ENCODE data around the gene NOBOX. TPM values are rescaled to one million over a fixed set of nuclear protein-coding genes. Genes with fewer than 3 reads are reported as not detected.

Gene NOBOX
- total RNA-seq, 2 donors from 2014 or later = not detected

DNA sequence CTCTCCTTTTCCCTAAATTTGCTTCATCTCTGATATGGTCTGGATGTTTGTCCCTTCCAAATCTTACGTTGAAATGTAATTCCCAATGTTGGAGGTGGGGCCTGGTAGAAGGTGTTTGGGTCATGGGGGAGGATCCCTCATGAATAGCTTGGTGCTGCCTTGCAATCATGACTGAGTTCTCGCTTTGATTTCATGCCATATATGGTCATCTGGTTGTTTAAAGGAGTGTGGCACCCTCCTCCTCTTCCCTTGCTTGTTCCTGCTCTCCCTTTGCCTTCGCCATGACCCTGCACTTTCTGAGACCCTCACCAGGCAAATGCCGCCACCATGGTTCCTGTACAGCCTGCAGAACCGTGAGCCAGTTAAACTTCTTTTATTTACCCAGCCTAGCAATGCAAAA lies 14.5 kb downstream of the NOBOX start:
- Histone ChIP-seq H3K27me3 (replicated peaks; ENCODE audit: insufficient read depth) (no peaks in the 10 kb centered on the region), H3K4me1 (replicated peaks) (peaks cover 7% of the 10 kb centered on the region), H3K27ac (peak overlapping the region in 1 of 2 donors; percentile 88), H3K36me3 (no peaks in the 10 kb centered on the region), H3K4me3 (no peak overlapping the region), H3K9me3 (no peaks in the 10 kb centered on the region)
- intact Hi-C loops (cut with DNase I) = no loop called here
- WGBS = 88% methylated on average over 5 of the region's 5 CpGs
- DNase-seq (ENCODE audit: low spot score) = no peak
- TF ChIP-seq, protein P1, sequence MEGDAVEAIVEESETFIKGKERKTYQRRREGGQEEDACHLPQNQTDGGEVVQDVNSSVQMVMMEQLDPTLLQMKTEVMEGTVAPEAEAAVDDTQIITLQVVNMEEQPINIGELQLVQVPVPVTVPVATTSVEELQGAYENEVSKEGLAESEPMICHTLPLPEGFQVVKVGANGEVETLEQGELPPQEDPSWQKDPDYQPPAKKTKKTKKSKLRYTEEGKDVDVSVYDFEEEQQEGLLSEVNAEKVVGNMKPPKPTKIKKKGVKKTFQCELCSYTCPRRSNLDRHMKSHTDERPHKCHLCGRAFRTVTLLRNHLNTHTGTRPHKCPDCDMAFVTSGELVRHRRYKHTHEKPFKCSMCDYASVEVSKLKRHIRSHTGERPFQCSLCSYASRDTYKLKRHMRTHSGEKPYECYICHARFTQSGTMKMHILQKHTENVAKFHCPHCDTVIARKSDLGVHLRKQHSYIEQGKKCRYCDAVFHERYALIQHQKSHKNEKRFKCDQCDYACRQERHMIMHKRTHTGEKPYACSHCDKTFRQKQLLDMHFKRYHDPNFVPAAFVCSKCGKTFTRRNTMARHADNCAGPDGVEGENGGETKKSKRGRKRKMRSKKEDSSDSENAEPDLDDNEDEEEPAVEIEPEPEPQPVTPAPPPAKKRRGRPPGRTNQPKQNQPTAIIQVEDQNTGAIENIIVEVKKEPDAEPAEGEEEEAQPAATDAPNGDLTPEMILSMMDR (IDR thresholded peaks at IDR 0.05) = no peak
- TF ChIP-seq POLR2A (IDR thresholded peaks at IDR 0.05) (no peak), POLR2AphosphoS5 (IDR thresholded peaks at IDR 0.05) (no peak)

DNA sequence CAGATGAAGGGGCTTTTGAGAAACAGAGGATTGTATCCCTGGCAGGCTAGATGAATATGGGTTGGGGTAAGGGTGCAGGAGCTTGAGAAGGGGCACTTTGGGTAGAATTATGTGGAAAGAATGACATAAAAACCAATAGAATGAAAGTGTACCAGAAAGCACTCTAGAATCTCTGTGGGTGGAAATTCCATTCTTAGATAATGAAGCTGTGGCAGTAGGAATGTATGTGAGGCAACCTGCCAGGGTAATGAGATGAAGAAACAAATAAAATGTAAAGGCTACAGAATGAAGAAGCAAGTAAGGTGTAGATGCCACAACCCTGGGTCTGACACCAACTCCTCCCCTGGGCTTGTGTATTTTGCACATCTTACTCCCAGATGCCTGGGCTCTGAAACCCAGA lies 16.8 kb downstream of the NOBOX start:
- no peak for DNase-seq (ENCODE audit: low spot score)
- no peaks in the 10 kb centered on the region for H3K27me3 ChIP-seq (replicated peaks; ENCODE audit: insufficient read depth)
- H3K4me3 ChIP-seq = no peak overlapping the region
- no peak overlapping the region for H3K27ac ChIP-seq
- H3K4me1 ChIP-seq (replicated peaks) = peaks cover 7% of the 10 kb centered on the region
- TF ChIP-seq POLR2AphosphoS5 (IDR thresholded peaks at IDR 0.05) (no peak), POLR2A (IDR thresholded peaks at IDR 0.05) (no peak)
- TF ChIP-seq, protein P1 (IDR thresholded peaks at IDR 0.05) = no peak
- intact Hi-C loops (cut with DNase I) = no loop called here
- no peaks in the 10 kb centered on the region for H3K36me3 ChIP-seq
- no peaks in the 10 kb centered on the region for H3K9me3 ChIP-seq

DNA sequence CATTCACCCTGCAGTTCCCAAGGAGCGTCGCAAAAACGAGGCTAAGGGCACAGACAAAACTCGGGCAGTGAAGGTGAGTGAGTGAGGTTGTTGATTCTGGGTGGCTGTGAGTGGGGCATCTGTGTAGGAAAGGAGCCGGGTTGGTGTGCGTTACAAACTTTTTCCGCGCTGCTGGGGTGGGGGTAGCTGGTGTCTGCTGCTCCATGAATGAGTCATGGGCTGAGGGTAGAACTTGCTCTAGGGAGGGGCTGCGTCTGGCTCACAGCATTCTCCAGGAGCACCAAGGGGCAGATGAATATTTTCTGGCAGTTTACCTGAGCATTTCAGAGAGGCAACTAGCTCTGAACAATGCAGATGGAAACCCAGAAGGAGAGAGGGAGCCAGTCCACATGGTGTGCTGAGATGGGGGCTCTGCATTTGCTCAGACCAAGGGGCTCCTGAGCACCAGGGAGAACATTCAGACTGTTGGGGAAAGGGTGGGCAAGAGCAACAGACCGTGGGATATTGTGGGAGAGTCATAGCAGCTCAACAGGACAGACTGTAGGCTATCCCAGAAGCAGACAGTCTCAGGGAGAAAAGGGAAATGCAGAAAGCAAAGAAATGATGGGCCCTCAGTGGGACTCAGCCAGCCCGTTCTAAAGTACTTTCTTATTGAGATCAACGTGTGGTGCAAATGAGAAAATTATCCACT lies 18.8 kb downstream of the NOBOX start:
- no peak for DNase-seq (ENCODE audit: low spot score)
- Histone ChIP-seq H3K4me1 (replicated peaks) (no peaks in the 10 kb centered on the region), H3K27ac (no peak overlapping the region), H3K27me3 (replicated peaks; ENCODE audit: insufficient read depth) (no peaks in the 10 kb centered on the region), H3K36me3 (peaks cover 0 to 3% of the 10 kb centered on the region in 2 donors), H3K9me3 (no peaks in the 10 kb centered on the region), H3K4me3 (no peak overlapping the region)
- TF ChIP-seq POLR2A (IDR thresholded peaks at IDR 0.05) (no peak), POLR2AphosphoS5 (IDR thresholded peaks at IDR 0.05) (no peak)
- TF ChIP-seq, protein P1 (IDR thresholded peaks at IDR 0.05) = no peak
- 49% methylated on average over 12 of the region's 12 CpGs for WGBS
- intact Hi-C loops (cut with DNase I) = no loop called here

DNA sequence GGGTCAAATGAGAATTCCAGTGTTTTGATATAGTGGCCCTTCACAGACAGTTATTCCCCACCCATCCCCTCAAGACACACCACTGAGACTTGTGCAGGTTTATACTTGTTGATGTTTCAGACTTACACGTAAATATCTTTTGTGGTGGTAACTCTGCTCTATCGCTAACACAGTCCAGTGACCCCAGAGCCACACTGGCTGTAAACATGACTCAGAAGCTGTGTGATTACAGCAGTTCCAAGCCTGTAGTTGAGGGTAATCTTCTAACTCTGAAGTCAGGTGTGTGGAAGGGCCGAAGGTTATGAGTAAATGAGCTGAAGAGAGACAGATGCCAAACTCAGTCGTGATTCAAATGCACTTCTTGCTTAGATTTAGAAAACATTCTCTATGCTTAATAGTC lies 19.4 kb downstream of the NOBOX start:
- intact Hi-C loops (cut with DNase I) = no loop called here
- no peaks in the 10 kb centered on the region for H3K4me1 ChIP-seq (replicated peaks)
- H3K27me3 ChIP-seq (replicated peaks; ENCODE audit: insufficient read depth) = no peaks in the 10 kb centered on the region
- TF ChIP-seq POLR2A (IDR thresholded peaks at IDR 0.05) (no peak), POLR2AphosphoS5 (IDR thresholded peaks at IDR 0.05) (no peak)
- TF ChIP-seq, protein P1 (IDR thresholded peaks at IDR 0.05) = no peak
- no peaks in the 10 kb centered on the region for H3K9me3 ChIP-seq
- no peak for DNase-seq (ENCODE audit: low spot score)
- 61% methylated on average over 4 of the region's 4 CpGs for WGBS
- H3K27ac ChIP-seq = no peak overlapping the region
- H3K4me3 ChIP-seq = no peak overlapping the region
- H3K36me3 ChIP-seq = peaks cover 0 to 7% of the 10 kb centered on the region in 2 donors

DNA sequence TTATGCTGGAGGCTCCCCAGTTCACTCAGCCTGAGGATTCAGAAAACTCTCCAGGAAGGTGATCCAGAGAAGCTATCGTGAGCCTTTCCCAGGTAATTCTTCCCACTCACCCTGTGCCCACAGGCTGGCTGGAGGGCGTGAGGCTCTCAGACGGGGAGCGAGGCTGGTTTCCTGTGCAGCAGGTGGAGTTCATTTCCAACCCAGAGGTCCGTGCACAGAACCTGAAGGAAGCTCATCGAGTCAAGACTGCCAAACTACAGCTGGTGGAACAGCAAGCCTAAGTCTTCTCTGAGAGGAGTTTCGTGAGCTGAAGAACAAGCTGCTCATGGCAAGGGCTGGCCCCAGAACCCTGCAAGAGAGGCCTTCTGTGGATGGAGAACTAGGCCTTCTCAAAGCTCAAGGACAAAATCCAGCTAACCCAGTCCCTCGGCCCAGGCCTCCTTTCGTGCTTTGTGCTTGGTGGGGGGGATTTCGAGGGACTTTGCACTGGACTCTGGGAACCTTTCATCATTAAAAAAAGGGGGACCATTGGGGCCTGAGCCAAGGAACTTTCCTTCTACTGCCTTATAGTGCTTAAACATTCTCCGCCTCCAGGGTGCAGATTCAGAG lies 23.6 kb downstream of the NOBOX start:
- DNase-seq (ENCODE audit: low spot score) = no peak
- intact Hi-C loops (cut with DNase I) = no loop called here
- no peak for TF ChIP-seq POLR2A (IDR thresholded peaks at IDR 0.05)
- TF ChIP-seq, protein P1 (IDR thresholded peaks at IDR 0.05) = no peak
- no peak for TF ChIP-seq POLR2AphosphoS5 (IDR thresholded peaks at IDR 0.05)
- Histone ChIP-seq H3K36me3 (peaks cover 0 to 7% of the 10 kb centered on the region in 2 donors), H3K4me3 (no peak overlapping the region), H3K4me1 (replicated peaks) (no peaks in the 10 kb centered on the region), H3K27ac (no peak overlapping the region), H3K27me3 (replicated peaks; ENCODE audit: insufficient read depth) (no peaks in the 10 kb centered on the region), H3K9me3 (no peaks in the 10 kb centered on the region)
- WGBS = 96% methylated on average over 11 of the region's 11 CpGs
